IMR-90 (cell line): ENCODE measurements around the gene HLA-A. TPM values are rescaled to one million over a fixed set of nuclear protein-coding genes. Genes with fewer than 3 reads are reported as not detected.
"Not testable (repeated sequence)": the region's sequence is repeated elsewhere in the genome, so short reads cannot be mapped to it uniquely, and the experiment has no call there.

Source experiments
- ATAC-seq: fragments of 200-7000 bp; cut with Tn5 transposase; 2 replicates; pipeline ENCODE4 v1.9.1; 2020; ENCODE audit warnings: low read depth, mild to moderate bottlenecking, moderate library complexity
- BruUV-seq: library from RNA; stranded (reverse); fragments of 400-500 nt; replicated peaks from 2 replicates; lab custom pipeline; 2021; lab: Mats Ljungman, UMichigan
- CTCF ChIA-PET: fragments of 300-600 bp; formaldehyde crosslinking; extraction: SDS; loops from one replicate; lab custom pipeline; 2021; ENCODE audit warnings: antibody characterized with exemption; lab: Yijun Ruan, JAX
- POLR2A ChIA-PET: fragments of 300-600 bp; sonication (Branson Sonifier 250); formaldehyde crosslinking; loops from one replicate; lab custom pipeline; 2022; ENCODE audit warnings: antibody characterized with exemption; ENCODE audit not compliant: unreplicated experiment; lab: Charles Lee
- DNase-seq: peaks from one replicate; pipeline ENCODE4 v3.0.0; 2013
- H2AFZ ChIP-seq: replicated peaks from 2 replicates; pipeline ENCODE3; 2013; ENCODE audit warnings: low read length, mild to moderate bottlenecking; ENCODE audit not compliant: poor library complexity
- H2AK5ac ChIP-seq: 2 replicates; pipeline ENCODE4 v1.6.1; 2013; ENCODE audit warnings: low read depth, low read length, inconsistent platforms
- H2AK9ac ChIP-seq: replicated peaks from 2 replicates; pipeline ENCODE3; 2013; ENCODE audit warnings: mild to moderate bottlenecking, low read depth, low read length, moderate library complexity; ENCODE audit not compliant: poor library complexity
- H2BK120ac ChIP-seq: 2 replicates; pipeline ENCODE4 v1.6.1; 2013; ENCODE audit warnings: low read depth, low read length, inconsistent platforms
- H2BK15ac ChIP-seq: 3 replicates; pipeline ENCODE4 v1.6.1; 2013; ENCODE audit warnings: low read depth, low read length, inconsistent platforms
- H2BK20ac ChIP-seq: 2 replicates; pipeline ENCODE4 v1.6.1; 2013; ENCODE audit warnings: low read depth, mild to moderate bottlenecking, inconsistent platforms, low read length, moderate library complexity
- H2BK5ac ChIP-seq: 2 replicates; pipeline ENCODE4 v1.6.1; 2013; ENCODE audit warnings: mild to moderate bottlenecking, low read depth, low read length, inconsistent platforms; ENCODE audit not compliant: poor library complexity, severe bottlenecking
- H3K14ac ChIP-seq: replicated peaks from 2 replicates; pipeline ENCODE4 v1.6.1; 2013; ENCODE audit warnings: low read depth, low read length, inconsistent platforms
- H3K18ac ChIP-seq: 2 replicates; pipeline ENCODE4 v1.6.1; 2013; ENCODE audit warnings: low read depth, low read length, control low read depth
- H3K23ac ChIP-seq: 2 replicates; pipeline ENCODE4 v1.6.1; 2013; ENCODE audit warnings: low read depth, low read length, inconsistent platforms
- H3K27ac ChIP-seq: 2 replicates; pipeline ENCODE4 v1.5.1; 2013; ENCODE audit warnings: mild to moderate bottlenecking, control low read depth, low read length; ENCODE audit not compliant: insufficient read depth
- H3K27me3 ChIP-seq: 2 replicates; pipeline ENCODE4 v1.6.1; 2013; ENCODE audit warnings: low read length; ENCODE audit not compliant: control insufficient read depth, insufficient read depth
- H3K36me3 ChIP-seq: 2 replicates; pipeline ENCODE4 v1.6.1; 2013; ENCODE audit warnings: low read length, mixed read lengths; ENCODE audit not compliant: control insufficient read depth, insufficient read depth
- H3K4ac ChIP-seq: 2 replicates; pipeline ENCODE4 v1.6.1; 2013; ENCODE audit warnings: low read depth, low read length, inconsistent platforms
- H3K4me1 ChIP-seq: 2 replicates; pipeline ENCODE4 v1.6.1; 2013; ENCODE audit warnings: low read length, mixed read lengths; ENCODE audit not compliant: control insufficient read depth, insufficient read depth
- H3K4me2 ChIP-seq: 2 replicates; pipeline ENCODE4 v1.6.1; 2013; ENCODE audit warnings: low read depth, mild to moderate bottlenecking, control low read depth, low read length, moderate library complexity
- H3K4me3 ChIP-seq: 2 replicates; pipeline ENCODE4 v1.5.1; 2013; ENCODE audit warnings: low read depth, mild to moderate bottlenecking, control low read depth, low read length, moderate library complexity; ENCODE audit not compliant: insufficient read depth
- H3K56ac ChIP-seq: 2 replicates; pipeline ENCODE4 v1.6.1; 2013; ENCODE audit warnings: low read length, inconsistent platforms; ENCODE audit not compliant: insufficient read depth; ENCODE audit errors: extremely low read depth
- H3K79me1 ChIP-seq, 2 experiments: 2 replicates each; pipeline ENCODE4 v1.6.1; 2013; ENCODE audit warnings: low read length in 2 of 2, inconsistent platforms in 1 of 2, low read depth in 1 of 2
- H3K9ac ChIP-seq: 2 replicates; pipeline ENCODE4 v1.6.1; 2013; ENCODE audit warnings: low read depth, low read length, control low read depth
- H3K9me1 ChIP-seq: 2 replicates; pipeline ENCODE4 v1.6.1; 2013; ENCODE audit warnings: low read length, inconsistent platforms; ENCODE audit not compliant: insufficient read depth
- H3K9me3 ChIP-seq: 2 replicates; pipeline ENCODE4 v1.6.1; 2013; ENCODE audit warnings: low read length; ENCODE audit not compliant: control insufficient read depth, insufficient read depth
- H4K20me1 ChIP-seq: 2 replicates; pipeline ENCODE4 v1.6.1; 2013; ENCODE audit warnings: low read length, inconsistent platforms; ENCODE audit not compliant: insufficient read depth
- H4K5ac ChIP-seq: 2 replicates; pipeline ENCODE4 v1.6.1; 2013; ENCODE audit warnings: mild to moderate bottlenecking, low read depth, low read length, control low read depth
- H4K8ac ChIP-seq, 2 experiments: 2 replicates each; pipeline ENCODE4 v1.6.1; 2013; ENCODE audit warnings: low read depth in 2 of 2, low read length in 2 of 2, control low read depth in 1 of 2, inconsistent platforms in 1 of 2
- H4K91ac ChIP-seq: 2 replicates; pipeline ENCODE4 v1.6.1; 2013; ENCODE audit warnings: low read depth, low read length, inconsistent platforms; ENCODE audit not compliant: insufficient read depth
- CHD1 ChIP-seq: IDR thresholded peaks from 2 replicates; pipeline ENCODE4 v1.6.1; 2012; ENCODE audit warnings: low read depth, low read length, improper control_type of control experiment
- FOS ChIP-seq: fragments of 150-350 bp; IDR thresholded peaks from 2 replicates; pipeline ENCODE4 v1.6.1; 2016; ENCODE audit warnings: low read depth, low read length
- NFE2L2 ChIP-seq: fragments of 150-350 bp; IDR thresholded peaks from 2 replicates; pipeline ENCODE4 v1.6.1; 2016; ENCODE audit warnings: low read depth, mild to moderate bottlenecking, low read length
- POLR2A ChIP-seq: IDR thresholded peaks from 2 replicates; pipeline ENCODE4 v1.6.1; 2012; ENCODE audit warnings: mild to moderate bottlenecking, low read depth, low read length
- RAD21 ChIP-seq: IDR thresholded peaks from 2 replicates; pipeline ENCODE4 v1.6.1; 2012; ENCODE audit warnings: low read length, improper control_type of control experiment
- SMC3 ChIP-seq: fragments of 150-350 bp; IDR thresholded peaks from 2 replicates; pipeline ENCODE4 v1.6.1; 2016; ENCODE audit warnings: low read depth, mild to moderate bottlenecking, antibody characterized with exemption, low read length, moderate library complexity
- WGBS, 2 experiments: methylation state at CpG; one replicate each; pipeline versions ENCODE4 v1.1.5 to v1.1.7; 2013; ENCODE audit warnings: missing lambda C conversion rate in 2 of 2; ENCODE audit not compliant: insufficient read length in 1 of 2; ENCODE audit errors: extremely low coverage in 2 of 2; 5-methylcytosine and 5-hydroxymethylcytosine counted together
- dilution Hi-C: fragments of 300-500 bp; cut with HindIII; formaldehyde crosslinking; loops from one replicate; pipeline ENCODE4 v1.14.3; 2018; ENCODE audit warnings: low sequenced_read_pairs; ENCODE audit not compliant: unreplicated experiment
- in situ Hi-C: fragments of 300-500 bp; cut with MboI; formaldehyde crosslinking; loops from 3 replicates; pipeline ENCODE4 v1.14.3; 2019; ENCODE audit warnings: low sequenced_read_pairs, inconsistent platforms, mixed read lengths
- intact Hi-C: fragments of 100-400 bp; cut with micrococcal nuclease; formaldehyde crosslinking; loops from 2 replicates; pipeline ENCODE4 v1.10.0; 2022
- polyA plus RNA-seq, 3 experiments: library from polyadenylated mRNA; depleted of rRNA; stranded (reverse); fragments of >200 nt; gene quantifications; 2 replicates each; pipeline ENCODE4 v1.2.3, GENCODE V29; 2012; ENCODE audit warnings: low replicate concordance in 1 of 3
- total RNA-seq: library from RNA; depleted of rRNA; stranded (reverse); fragments of >200 nt; gene quantifications from 2 replicates; pipeline ENCODE4 v1.2.3, GENCODE V29; 2012
- TF ChIP-seq, protein P1 (sequence below): fragments of 150-350 bp; IDR thresholded peaks from 2 replicates; pipeline ENCODE4 v1.6.1; 2016; ENCODE audit warnings: low read depth, mild to moderate bottlenecking, low read length, moderate library complexity, borderline replicate concordance

Gene HLA-A
- total and polyA plus RNA-seq, 2 of the 4 experiments (the other 2 are of a cell fraction), result 94.5 to 218 TPM

DNA sequence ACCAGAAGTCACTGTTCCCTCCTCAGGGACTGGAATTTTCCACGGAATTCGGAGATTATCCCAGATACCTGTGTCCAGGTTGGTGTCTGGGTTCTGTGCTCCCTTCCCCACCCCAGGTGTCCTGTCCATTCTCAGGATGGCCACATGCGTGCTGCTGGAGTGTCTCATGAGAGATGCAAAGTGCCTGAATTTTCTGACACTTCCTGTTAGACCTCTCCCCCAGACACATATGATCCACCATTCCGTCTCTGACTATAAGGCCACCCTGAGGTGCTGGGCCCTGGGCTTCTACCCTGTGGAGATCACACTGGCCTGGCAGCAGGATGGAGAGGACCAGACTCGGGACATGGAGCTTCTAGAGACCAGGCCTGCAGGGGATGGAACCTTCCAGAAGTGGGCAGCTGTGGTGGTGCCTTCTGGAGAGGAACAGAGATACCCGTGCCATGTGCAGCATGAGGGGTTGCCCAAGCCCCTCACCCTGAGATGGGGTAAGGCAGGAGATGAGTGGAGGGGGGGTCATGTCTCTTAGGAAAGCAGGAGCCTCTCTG lies 14.4 kb upstream of the HLA-A start:
- no peak overlapping the region for H3K4me2 ChIP-seq
- no peak overlapping the region for H3K56ac ChIP-seq
- TF ChIP-seq RAD21 (no peak), CHD1 (no peak), FOS (no peak), SMC3 (no peak), POLR2A (no peak), NFE2L2 (no peak)
- TF ChIP-seq, protein P1, sequence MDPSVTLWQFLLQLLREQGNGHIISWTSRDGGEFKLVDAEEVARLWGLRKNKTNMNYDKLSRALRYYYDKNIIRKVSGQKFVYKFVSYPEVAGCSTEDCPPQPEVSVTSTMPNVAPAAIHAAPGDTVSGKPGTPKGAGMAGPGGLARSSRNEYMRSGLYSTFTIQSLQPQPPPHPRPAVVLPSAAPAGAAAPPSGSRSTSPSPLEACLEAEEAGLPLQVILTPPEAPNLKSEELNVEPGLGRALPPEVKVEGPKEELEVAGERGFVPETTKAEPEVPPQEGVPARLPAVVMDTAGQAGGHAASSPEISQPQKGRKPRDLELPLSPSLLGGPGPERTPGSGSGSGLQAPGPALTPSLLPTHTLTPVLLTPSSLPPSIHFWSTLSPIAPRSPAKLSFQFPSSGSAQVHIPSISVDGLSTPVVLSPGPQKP, result no peak
- H3K9me1 ChIP-seq, result no peaks in the 10 kb centered on the region; the same call in 1 of the 2 replicates
- no peak overlapping the region for H3K9ac ChIP-seq
- H3K18ac ChIP-seq, result no peak overlapping the region
- ChIA-PET POLR2A (no interaction called here), CTCF (no interaction called here)
- no peaks in the 10 kb centered on the region for H3K4me1 ChIP-seq
- dilution Hi-C loops, result no loop called here
- no peak overlapping the region for H2BK20ac ChIP-seq
- no peaks in the 10 kb centered on the region for H3K27me3 ChIP-seq
- H4K8ac ChIP-seq, result peak overlapping the region in 1 of 2 experiments; percentile 93; a peak in 3 of 4 replicates
- H2BK15ac ChIP-seq, result no peak overlapping the region
- H4K91ac ChIP-seq, result no peak overlapping the region
- H2BK120ac ChIP-seq, result no peak overlapping the region
- no CpG with 5 or more reads among the region's 6 CpGs for WGBS, 2 experiments
- H4K20me1 ChIP-seq, result no peaks in the 10 kb centered on the region
- no TSS peak for BruUV-seq
- no peak overlapping the region for H3K27ac ChIP-seq
- no peak overlapping the region for H2BK5ac ChIP-seq
- no peak for ATAC-seq
- H3K79me1 ChIP-seq, result peaks cover 0 to 8% of the 10 kb centered on the region in 2 experiments; a peak in 1 of 4 replicates
- in situ Hi-C loops, result no loop called here
- no peak overlapping the region for H2AK9ac ChIP-seq
- no peak overlapping the region for H3K23ac ChIP-seq
- no peaks in the 10 kb centered on the region for H3K36me3 ChIP-seq
- H4K5ac ChIP-seq, result no peak overlapping the region
- no peak overlapping the region for H2AK5ac ChIP-seq
- no peak overlapping the region for H3K4me3 ChIP-seq
- H3K4ac ChIP-seq, result no peak overlapping the region
- H2AFZ ChIP-seq, result no peak overlapping the region
- no peak overlapping the region for H3K14ac ChIP-seq
- intact Hi-C loops, result no loop called here
- no peaks in the 10 kb centered on the region for H3K9me3 ChIP-seq
- DNase-seq, result no peak

DNA sequence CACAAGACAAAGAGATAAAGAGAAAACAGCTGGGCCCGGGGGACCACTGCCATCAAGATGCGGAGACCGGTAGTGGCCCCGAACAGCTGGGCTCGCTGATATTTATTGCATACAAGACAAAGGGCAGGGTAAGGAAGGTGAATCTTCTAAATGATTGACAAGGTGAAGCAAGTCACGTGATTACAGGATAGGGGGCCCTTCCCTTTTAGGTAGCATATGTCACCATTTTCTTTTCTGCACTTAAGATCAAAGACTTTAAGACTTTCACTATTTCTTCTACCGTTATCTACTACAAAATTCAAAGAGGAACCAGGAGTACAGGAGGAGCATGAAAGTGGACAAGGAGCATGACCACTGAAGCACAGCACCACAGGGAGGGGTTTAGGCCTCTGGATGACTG lies 12.3 kb upstream of the HLA-A start:
- H3K23ac ChIP-seq, H4K20me1 ChIP-seq, POLR2A ChIA-PET, H3K4me2 ChIP-seq, H4K8ac ChIP-seq, H4K91ac ChIP-seq, H3K27me3 ChIP-seq, in situ Hi-C loops, dilution Hi-C loops, DNase-seq, H3K79me1 ChIP-seq, H3K4me1 ChIP-seq, ATAC-seq, H2BK15ac ChIP-seq, H3K9me3 ChIP-seq, H2BK120ac ChIP-seq, CTCF ChIA-PET, H3K27ac ChIP-seq, H3K14ac ChIP-seq, H3K36me3 ChIP-seq, H2BK20ac ChIP-seq, H3K9me1 ChIP-seq, BruUV-seq, H3K4ac ChIP-seq, H2BK5ac ChIP-seq, intact Hi-C loops, H2AK5ac ChIP-seq, H3K56ac ChIP-seq, H2AK9ac ChIP-seq, H3K9ac ChIP-seq, H3K18ac ChIP-seq, H2AFZ ChIP-seq, H4K5ac ChIP-seq, H3K4me3 ChIP-seq: not testable (repeated sequence)
- WGBS, 2 experiments, result 89% methylated on average over 3 of the region's 7 CpGs; no CpG with 5 or more reads in 1 of the 2 experiments
